ENCODE data around the gene CNKSR3.

DNA sequence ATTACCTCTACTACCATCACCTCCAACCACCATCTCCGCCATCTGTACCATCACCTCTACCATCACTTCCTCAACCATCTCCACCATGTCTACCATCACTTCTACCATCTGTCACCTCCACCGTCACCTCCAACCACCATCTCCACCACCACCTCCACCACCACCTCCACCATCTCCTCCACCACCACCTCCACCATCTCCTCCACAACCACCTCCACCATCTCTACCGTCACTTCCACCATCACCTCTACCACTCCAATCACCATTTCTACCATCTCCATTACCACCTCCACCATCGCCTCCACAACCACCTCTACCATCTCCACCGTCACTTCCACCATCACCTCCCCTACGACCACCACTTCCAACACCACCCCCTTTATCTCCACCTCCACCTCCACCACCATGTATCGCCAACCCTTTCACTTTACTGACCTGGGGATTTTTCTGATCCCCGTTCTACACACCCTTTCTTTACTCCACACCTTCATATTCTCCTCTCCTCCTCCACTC is 156.2 kb downstream of the CNKSR3 start:
- no peak for TF ChIP-seq EZH2phosphoT487 (IDR thresholded peaks at IDR 0.05; ENCODE audit: borderline replicate concordance, low read depth)
- no peak for TF ChIP-seq CTCF (IDR thresholded peaks at IDR 0.05)
- TF ChIP-seq POLR2AphosphoS5 (IDR thresholded peaks at IDR 0.05; ENCODE audit: low read depth, low read length), result no peak
- no peak for TF ChIP-seq RAD21 (IDR thresholded peaks at IDR 0.05; ENCODE audit: low read length)
